Lower leg skin (tissue), 4 donors: ENCODE data around the gene SNRNP35. TPM values are rescaled to one million over a fixed set of nuclear protein-coding genes. Genes with fewer than 3 reads are reported as not detected.
"Not testable (repeated sequence)": the region's sequence is repeated elsewhere in the genome, so short reads cannot be mapped to it uniquely, and the experiment has no call there.

ENCODE experiments used
- DNase-seq, 2 donors: peaks; one replicate each; pipeline ENCODE4 v3.0.0-alpha.2; 2019; ENCODE audit warnings: low spot score in 2 of 2
- H3K4me3 ChIP-seq: fragments of 200-600 bp; sonication (generic); 2 replicates; pipeline ENCODE4 v1.5.1; 2017; ENCODE audit warnings: mild to moderate bottlenecking, low read depth; ENCODE audit not compliant: poor library complexity, severe bottlenecking
- CTCF ChIP-seq, 3 donors: fragments of 450-650 bp; IDR thresholded peaks; one replicate each; pipeline ENCODE4 v1.5.1; 2016; ENCODE audit warnings: antibody characterized with exemption in 3 of 3, mild to moderate bottlenecking in 3 of 3, moderate library complexity in 2 of 3
- POLR2A ChIP-seq, 2 donors: fragments of 450-650 bp; IDR thresholded peaks; one replicate each; pipeline ENCODE4 v1.6.1; 2016 to 2017; ENCODE audit warnings: antibody characterized with exemption in 2 of 2, mild to moderate bottlenecking in 1 of 2, moderate library complexity in 1 of 2
- WGBS, 2 donors: methylation state at CpG; one replicate each; pipeline ENCODE4 v1.1.5; 2018; 5-methylcytosine and 5-hydroxymethylcytosine counted together
- intact Hi-C: fragments of 100-400 bp; cut with DNase I; formaldehyde crosslinking; loops from one replicate; pipeline ENCODE4 v1.15.0; 2023; ENCODE audit warnings: low total_unique reads
- total RNA-seq, 4 donors: library from RNA; depleted of rRNA; stranded (reverse); fragments of >200 nt; gene quantifications; one replicate each; pipeline ENCODE4 v1.1.0, GENCODE V29; 2016

Gene SNRNP35
- total RNA-seq, result 10 to 100 TPM; 15.6 to 43.1 (median 22.9) TPM

GRCh38 chr12:123457980-123458779, at the start of gene SNRNP35:
Gene SNRNP35, plus strand, starts transcription at chr12:123458139. Its CDS starts 7,402 bp downstream, at chr12:123465541.
- WGBS, 2 donors, result 1% methylated on average over 44 to 48 of the region's 48 CpGs
- intact Hi-C loops, result no loop called here

GRCh38 chr12:123408619-123409018, 49.3 kb upstream of the SNRNP35 start:
- WGBS, 2 donors, result 90 to 94% methylated on average over 7 of the region's 7 CpGs
- intact Hi-C loops, DNase-seq, H3K4me3 ChIP-seq: not testable (repeated sequence)

More at GRCh38 chr12:123457980-123458779, at the start of gene SNRNP35:
- DNase-seq, result peak; percentile 73 to 95
- TF ChIP-seq CTCF (IDR thresholded peaks at IDR 0.05) (no peak), POLR2A (IDR thresholded peaks at IDR 0.05) (no peak)
- H3K4me3 ChIP-seq, result peak within 1 kb of the TSS; percentile 90

GRCh38 chr12:123409284-123410040, 48.5 kb upstream of the SNRNP35 start:
- DNase-seq, intact Hi-C loops, H3K4me3 ChIP-seq: not testable (repeated sequence)
- 85 to 87% methylated on average over 11 of the region's 11 CpGs for WGBS, 2 donors

- intact Hi-C loops, result no loop called here
- H3K4me3 ChIP-seq, result no peak overlapping the region
- no peak for DNase-seq
- 91 to 93% methylated on average over 5 of the region's 5 CpGs for WGBS, 2 donors
- TF ChIP-seq CTCF (IDR thresholded peaks at IDR 0.05), result no peak
- no peak for TF ChIP-seq POLR2A (IDR thresholded peaks at IDR 0.05)
Measured at GRCh38 chr12:123410041-123410412, 47.9 kb upstream of the SNRNP35 start.

- no peak overlapping the region for H3K4me3 ChIP-seq
- intact Hi-C loops, result no loop called here
- TF ChIP-seq CTCF (IDR thresholded peaks at IDR 0.05) (no peak), POLR2A (IDR thresholded peaks at IDR 0.05) (no peak)
- DNase-seq, result no peak
- WGBS, 2 donors, result 95 to 100% methylated on average over 2 of the region's 2 CpGs
Measured at GRCh38 chr12:123421314-123421713, 36.6 kb upstream of the SNRNP35 start.

- H3K4me3 ChIP-seq, result no peak overlapping the region
- 92 to 96% methylated on average over 8 of the region's 8 CpGs for WGBS, 2 donors
- DNase-seq, result no peak
- intact Hi-C loops, result no loop called here
- TF ChIP-seq POLR2A (IDR thresholded peaks at IDR 0.05) (no peak), CTCF (IDR thresholded peaks at IDR 0.05) (no peak)
Measured at GRCh38 chr12:123427036-123427769, 30.7 kb upstream of the SNRNP35 start.
